Right atrium auricular region (tissue), 2 donors: ENCODE measurements around the gene CX3CL1. TPM values are rescaled to one million over a fixed set of nuclear protein-coding genes. Genes with fewer than 3 reads are reported as not detected.
"Not testable (repeated sequence)": the region's sequence is repeated elsewhere in the genome, so short reads cannot be mapped to it uniquely, and the experiment has no call there.

ENCODE experiments used
- DNase-seq: peaks from one replicate; pipeline ENCODE4 v3.0.0-alpha.2; 2019; ENCODE audit warnings: low spot score
- H3K27ac ChIP-seq, 2 donors: fragments of 200-600 bp; sonication (generic); 1 replicate in 1 of 2; 2 replicates in 1 of 2; pipeline ENCODE4 v1.5.1; 2016 to 2019
- H3K27me3 ChIP-seq, 2 donors: fragments of 200-600 bp; sonication (generic); one replicate each; pipeline versions ENCODE4 v1.5.1 to v1.6.0; 2017 to 2019
- H3K36me3 ChIP-seq: fragments of 200-600 bp; sonication (generic); one replicate; pipeline ENCODE4 v1.5.1; 2016
- H3K4me1 ChIP-seq, 2 donors: fragments of 200-600 bp; sonication (generic); one replicate each; pipeline versions ENCODE4 v1.5.1 to v1.6.0; 2017 to 2019
- H3K4me3 ChIP-seq, 2 donors: fragments of 200-600 bp; sonication (generic); 1 replicate in 1 of 2; 2 replicates in 1 of 2; pipeline ENCODE4 v1.5.1; 2017 to 2019; ENCODE audit warnings: mild to moderate bottlenecking in 1 of 2, moderate library complexity in 1 of 2
- H3K9me3 ChIP-seq, 2 donors: fragments of 200-600 bp; sonication (generic); one replicate each; pipeline ENCODE4 v1.5.1; 2019
- total RNA-seq, 2 donors: library from RNA; depleted of rRNA; stranded (reverse); fragments of >200 nt; gene quantifications; one replicate each; pipeline ENCODE4 v1.1.0, GENCODE V29; 2016
- TF ChIP-seq, protein P1 (sequence below), 2 donors: fragments of 200-600 bp; sonication (generic); IDR thresholded peaks; one replicate each; pipeline ENCODE4 v1.5.1; 2019; ENCODE audit warnings: antibody characterized with exemption in 2 of 2

The CX3CL1 gene
- total RNA-seq, 2 donors from 2014 or later, result 17.1 to 17.8 TPM

GRCh38 chr16:57367116-57367752 lies 5.1 kb upstream of the CX3CL1 start:
- H3K27ac ChIP-seq, result no peak overlapping the region
- H3K4me3 ChIP-seq, result no peak overlapping the region
- no peaks in the 10 kb centered on the region for H3K9me3 ChIP-seq
- H3K4me1 ChIP-seq, result peaks cover 0 to 19% of the 10 kb centered on the region in 2 donors
- H3K27me3 ChIP-seq, result no peaks in the 10 kb centered on the region
- TF ChIP-seq, protein P1, sequence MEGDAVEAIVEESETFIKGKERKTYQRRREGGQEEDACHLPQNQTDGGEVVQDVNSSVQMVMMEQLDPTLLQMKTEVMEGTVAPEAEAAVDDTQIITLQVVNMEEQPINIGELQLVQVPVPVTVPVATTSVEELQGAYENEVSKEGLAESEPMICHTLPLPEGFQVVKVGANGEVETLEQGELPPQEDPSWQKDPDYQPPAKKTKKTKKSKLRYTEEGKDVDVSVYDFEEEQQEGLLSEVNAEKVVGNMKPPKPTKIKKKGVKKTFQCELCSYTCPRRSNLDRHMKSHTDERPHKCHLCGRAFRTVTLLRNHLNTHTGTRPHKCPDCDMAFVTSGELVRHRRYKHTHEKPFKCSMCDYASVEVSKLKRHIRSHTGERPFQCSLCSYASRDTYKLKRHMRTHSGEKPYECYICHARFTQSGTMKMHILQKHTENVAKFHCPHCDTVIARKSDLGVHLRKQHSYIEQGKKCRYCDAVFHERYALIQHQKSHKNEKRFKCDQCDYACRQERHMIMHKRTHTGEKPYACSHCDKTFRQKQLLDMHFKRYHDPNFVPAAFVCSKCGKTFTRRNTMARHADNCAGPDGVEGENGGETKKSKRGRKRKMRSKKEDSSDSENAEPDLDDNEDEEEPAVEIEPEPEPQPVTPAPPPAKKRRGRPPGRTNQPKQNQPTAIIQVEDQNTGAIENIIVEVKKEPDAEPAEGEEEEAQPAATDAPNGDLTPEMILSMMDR (IDR thresholded peaks at IDR 0.05), result no peak
- DNase-seq, result no peak
- no peaks in the 10 kb centered on the region for H3K36me3 ChIP-seq

DNA sequence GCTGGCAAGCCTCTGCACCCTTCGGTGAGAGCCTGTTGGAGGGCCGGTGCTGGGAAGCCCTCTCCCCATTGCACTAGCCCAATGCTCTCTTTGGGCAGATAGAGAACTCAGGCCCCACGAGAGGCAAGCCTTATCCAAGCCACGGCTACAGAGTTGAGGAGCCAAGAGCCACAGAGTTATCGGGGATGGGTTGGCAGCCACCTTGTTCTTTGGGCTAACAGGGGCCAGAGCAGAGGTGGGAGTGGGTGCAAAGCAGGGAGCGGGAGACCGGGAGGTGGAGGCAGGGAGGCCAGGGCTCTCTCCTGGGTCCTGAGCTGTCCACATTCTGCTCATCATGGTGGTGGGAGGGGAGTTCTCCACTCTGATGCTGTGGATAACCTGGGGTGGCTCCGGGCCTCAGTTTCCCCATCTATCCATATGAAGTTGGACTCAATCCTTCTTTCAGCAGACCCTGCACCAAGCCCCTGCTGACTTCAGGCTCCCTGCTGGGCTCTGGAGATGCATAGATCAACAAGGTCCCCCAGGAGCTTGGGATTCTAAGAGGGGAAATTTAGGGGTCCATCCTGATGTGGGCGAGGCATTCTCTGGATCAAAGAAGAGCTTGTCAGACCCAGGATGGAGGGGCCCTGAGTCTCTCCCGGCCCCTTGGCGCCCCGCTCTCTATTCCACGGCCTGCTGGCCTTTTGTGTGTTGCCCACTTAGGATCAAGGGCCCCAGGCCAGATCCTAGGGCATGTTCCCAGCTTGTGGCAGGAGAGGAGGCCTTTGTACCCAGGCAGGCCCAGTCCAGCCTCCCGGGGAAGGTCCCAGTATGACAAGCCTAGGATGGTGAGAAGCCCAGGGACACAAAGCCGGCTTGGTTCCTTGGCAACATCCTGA lies 557 bp upstream of the CX3CL1 start:
- H3K4me3 ChIP-seq, result peak overlapping the region in 1 of 2 donors; percentile 59

DNA sequence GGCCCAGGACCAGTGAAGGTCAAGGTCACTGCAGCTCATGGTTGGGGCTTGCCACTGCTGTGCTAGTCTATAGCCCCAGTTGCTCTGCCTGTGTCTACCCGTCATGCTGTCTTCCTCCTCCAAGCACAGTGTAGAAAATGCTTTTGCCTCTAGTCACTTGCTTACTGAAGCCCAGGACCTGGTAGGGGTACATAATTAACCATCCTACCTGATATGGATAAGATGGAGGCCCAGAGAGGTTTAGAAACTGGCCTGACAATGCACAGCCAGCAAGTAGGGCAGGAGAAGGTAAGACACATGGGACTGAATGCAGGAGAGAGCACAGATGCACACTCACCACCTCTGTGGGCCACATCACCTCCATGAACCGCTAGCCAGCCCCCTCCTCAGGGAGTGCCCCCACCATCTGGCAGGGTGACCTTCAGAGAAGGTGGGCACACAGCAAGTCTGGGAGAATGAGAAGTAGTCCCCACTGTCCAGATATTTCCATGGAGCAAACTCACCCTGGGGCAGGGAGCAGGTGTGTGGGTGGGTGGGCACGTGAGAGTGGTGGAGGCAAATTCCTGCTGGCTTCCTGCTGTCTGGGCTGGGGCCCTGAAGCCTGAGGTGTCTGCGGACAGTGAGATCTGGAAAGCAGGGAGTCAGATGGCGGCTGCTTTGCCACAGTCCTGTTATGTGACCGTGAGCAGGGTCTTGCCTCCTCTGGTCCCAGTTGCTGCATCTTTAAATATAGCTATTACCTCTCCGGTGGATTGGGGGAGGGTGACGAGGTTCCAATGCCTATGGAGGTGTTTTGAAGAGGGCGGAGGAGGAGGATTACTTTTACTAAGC lies 1.0 kb downstream of the CX3CL1 start:
- no peak for DNase-seq
- peak overlapping the region; percentile 85 to 86 for H3K27ac ChIP-seq
- H3K4me1 ChIP-seq, result peaks cover 0 to 20% of the 10 kb centered on the region in 2 donors
- TF ChIP-seq, protein P1 (IDR thresholded peaks at IDR 0.05), result no peak
- no peaks in the 10 kb centered on the region for H3K9me3 ChIP-seq
- H3K36me3 ChIP-seq, result no peaks in the 10 kb centered on the region
- H3K4me3 ChIP-seq, result peak overlapping the region; percentile 58 to 59
- H3K27me3 ChIP-seq, result no peaks in the 10 kb centered on the region

More for the DNA sequence above, 557 bp upstream of the CX3CL1 start:
- no peaks in the 10 kb centered on the region for H3K9me3 ChIP-seq
- no peaks in the 10 kb centered on the region for H3K36me3 ChIP-seq
- no peaks in the 10 kb centered on the region for H3K27me3 ChIP-seq
- peaks cover 0 to 20% of the 10 kb centered on the region in 2 donors for H3K4me1 ChIP-seq
- no peak for DNase-seq
- H3K27ac ChIP-seq, result peak overlapping the region; percentile 85 to 86
- TF ChIP-seq, protein P1 (IDR thresholded peaks at IDR 0.05), result no peak

DNA sequence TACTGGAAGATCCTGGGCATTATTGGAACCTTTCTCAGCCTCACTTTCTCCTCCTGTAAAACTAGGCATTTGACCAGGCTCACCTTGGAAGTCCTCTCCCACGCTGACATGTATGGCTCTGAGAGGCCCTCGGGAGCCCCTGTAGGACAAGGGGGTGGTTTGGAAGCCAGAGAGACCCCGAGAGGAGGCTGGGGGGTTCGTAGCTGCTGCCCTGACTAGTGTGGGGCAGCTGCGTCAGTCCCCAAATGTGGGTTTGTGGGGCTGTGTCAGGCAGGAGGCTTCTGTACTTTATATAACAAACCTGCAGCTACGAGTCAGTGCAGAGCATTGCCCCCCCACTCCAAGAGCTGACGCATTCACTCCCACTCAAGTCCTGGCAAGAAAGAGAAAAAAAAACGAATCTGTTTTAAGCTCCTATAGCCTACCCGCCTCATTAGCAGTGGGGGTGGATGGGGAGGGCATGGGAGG lies 1.8 kb downstream of the CX3CL1 start:
- Histone ChIP-seq H3K36me3 (no peaks in the 10 kb centered on the region), H3K4me1 (peaks cover 0 to 20% of the 10 kb centered on the region in 2 donors), H3K4me3 (peak overlapping the region; percentile 58 to 59), H3K9me3 (no peaks in the 10 kb centered on the region), H3K27ac (peak overlapping the region; percentile 85 to 86), H3K27me3 (no peaks in the 10 kb centered on the region)
- DNase-seq, result no peak
- TF ChIP-seq, protein P1 (IDR thresholded peaks at IDR 0.05), result no peak

- H3K9me3 ChIP-seq, DNase-seq, H3K27ac ChIP-seq, H3K27me3 ChIP-seq, H3K36me3 ChIP-seq: not testable (repeated sequence)
- Histone ChIP-seq H3K4me3 (peak overlapping the region in 1 of 2 donors; percentile 59), H3K4me1 (peaks cover 0 to 25% of the 10 kb centered on the region in 2 donors)
Measured at GRCh38 chr16:57374925-57375465, 2.7 kb downstream of the CX3CL1 start.
